Type B pancreatic cell (in vitro differentiated cells): ENCODE results near the gene DUT. TPM values are rescaled to one million over a fixed set of nuclear protein-coding genes. Genes with fewer than 3 reads are reported as not detected.

Source experiments
- DNase-seq: peaks from one replicate; pipeline ENCODE4 v3.0.0; 2021; ENCODE audit warnings: mixed read lengths; ENCODE audit not compliant: unreplicated experiment; ENCODE audit errors: extremely low spot score
- H3K27ac Mint-ChIP-seq: 2 replicates; pipeline ENCODE4 v1.8.0; 2021; ENCODE audit warnings: mild to moderate bottlenecking, mixed read lengths
- H3K27me3 Mint-ChIP-seq: 2 replicates; pipeline ENCODE4 v1.8.0; 2021; ENCODE audit warnings: mixed read lengths
- H3K36me3 Mint-ChIP-seq: 2 replicates; pipeline ENCODE4 v1.8.0; 2021; ENCODE audit warnings: mixed read lengths
- H3K4me1 Mint-ChIP-seq: one replicate; pipeline ENCODE4 v1.8.0; 2021; ENCODE audit warnings: mixed read lengths; ENCODE audit not compliant: unreplicated experiment
- H3K4me3 Mint-ChIP-seq: 2 replicates; pipeline ENCODE4 v1.8.0; 2021; ENCODE audit warnings: mild to moderate bottlenecking, mixed read lengths
- H3K9me3 Mint-ChIP-seq: 2 replicates; pipeline ENCODE4 v1.8.0; 2021; ENCODE audit warnings: mixed read lengths
- CTCF ChIP-seq: fragments of 200-600 bp; sonication (generic); conservative IDR thresholded peaks from 2 replicates; pipeline ENCODE4 v1.5.0; 2021; ENCODE audit warnings: antibody characterized with exemption, mild to moderate bottlenecking
- total RNA-seq: library from RNA; stranded (reverse); gene quantifications from 2 replicates; pipeline ENCODE4 v1.2.1, GENCODE V29; 2021; ENCODE audit warnings: low replicate concordance

Gene DUT
- total RNA-seq, 1 donor from 2014 or later: 96.5 TPM

GRCh38 chr15:48331796-48332641 lies 790 bp downstream of the DUT start:
- Mint-ChIP-seq H3K4me3 (peak overlapping the region; percentile 99), H3K4me1 (peaks cover 19% of the 10 kb centered on the region), H3K27ac (peak overlapping the region; percentile 70), H3K27me3 (no peaks in the 10 kb centered on the region), H3K9me3 (no peaks in the 10 kb centered on the region), H3K36me3 (peaks cover 13% of the 10 kb centered on the region)
- TF ChIP-seq CTCF: no peak
- DNase-seq: peak; percentile 74

DNA sequence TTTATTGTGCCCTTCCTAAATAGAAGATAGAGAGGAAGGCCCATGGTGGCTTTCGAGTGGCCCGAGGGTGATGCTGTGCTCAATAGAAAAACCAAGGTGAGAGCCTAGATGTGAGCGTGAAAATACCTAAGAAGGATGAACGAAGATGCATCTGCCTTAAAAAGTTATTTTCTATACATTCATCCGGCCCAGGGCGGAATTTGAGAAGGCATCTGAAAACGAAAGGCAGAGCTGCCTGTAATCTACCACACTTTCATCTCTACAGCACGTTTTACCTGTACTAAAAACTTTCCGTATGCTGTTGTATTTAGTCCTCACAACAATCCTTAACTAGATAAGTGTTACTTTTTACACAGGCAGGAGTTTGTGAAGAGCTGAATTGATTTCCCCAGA lies 1.4 kb downstream of the DUT start:
- Mint-ChIP-seq H3K4me3 (peak overlapping the region; percentile 99), H3K27ac (peak overlapping the region; percentile 61), H3K36me3 (peaks cover 13% of the 10 kb centered on the region), H3K27me3 (no peaks in the 10 kb centered on the region), H3K4me1 (peaks cover 19% of the 10 kb centered on the region), H3K9me3 (no peaks in the 10 kb centered on the region)
- no peak for TF ChIP-seq CTCF
- no peak for DNase-seq

- H3K4me1 Mint-ChIP-seq: peaks cover 19% of the 10 kb centered on the region
- no peak overlapping the region for H3K27ac Mint-ChIP-seq
- peak overlapping the region; percentile 80 for H3K4me3 Mint-ChIP-seq
- no peaks in the 10 kb centered on the region for H3K27me3 Mint-ChIP-seq
- peaks cover 10% of the 10 kb centered on the region for H3K36me3 Mint-ChIP-seq
- TF ChIP-seq CTCF: no peak
- no peaks in the 10 kb centered on the region for H3K9me3 Mint-ChIP-seq
- no peak for DNase-seq
Observed at GRCh38 chr15:48333540-48333939, 2.3 kb downstream of the DUT start.

- DNase-seq: no peak
- Mint-ChIP-seq H3K27ac (no peak overlapping the region), H3K4me1 (peaks cover 19% of the 10 kb centered on the region), H3K36me3 (peaks cover 10% of the 10 kb centered on the region), H3K27me3 (no peaks in the 10 kb centered on the region), H3K4me3 (no peak overlapping the region), H3K9me3 (no peaks in the 10 kb centered on the region)
- no peak for TF ChIP-seq CTCF
Observed at GRCh38 chr15:48334260-48334659, 3.0 kb downstream of the DUT start.

GRCh38 chr15:48336940-48337339 lies 5.7 kb downstream of the DUT start:
- peak; percentile 47 for TF ChIP-seq CTCF
- Mint-ChIP-seq H3K27ac (no peak overlapping the region), H3K36me3 (peaks cover 16% of the 10 kb centered on the region), H3K27me3 (no peaks in the 10 kb centered on the region), H3K9me3 (no peaks in the 10 kb centered on the region), H3K4me1 (peaks cover 13% of the 10 kb centered on the region), H3K4me3 (no peak overlapping the region)
- no peak for DNase-seq
